HepG2 (cell line): ENCODE measurements around the gene PSMG4. TPM values are rescaled to one million over a fixed set of nuclear protein-coding genes. Genes with fewer than 3 reads are reported as not detected.
A peak's percentile ranks its signal among the peaks of the same experiment; 100 is the strongest.

ENCODE experiments used
- ASH2L ChIP-seq: fragments of 300-600, 200-600 bp; sonication (generic); IDR thresholded peaks from 2 replicates; pipeline ENCODE4 v1.7.0; 2017; ENCODE audit warnings: low read depth, mild to moderate bottlenecking, moderate library complexity, mixed read lengths, low read length; ENCODE audit not compliant: insufficient read length
- ELF4 ChIP-seq: sonication (generic); formaldehyde crosslinking; IDR thresholded peaks from 2 replicates; pipeline ENCODE4 v1.5.0; 2020; ENCODE audit warnings: missing genetic modification reagents, mild to moderate bottlenecking, moderate library complexity, borderline replicate concordance
- FOXA1 ChIP-seq, 2 experiments: fragments of 450-650 bp in 1 of 2; sonication (generic) in 1 of 2; formaldehyde crosslinking in 1 of 2; IDR thresholded peaks; 2 replicates each; pipeline versions ENCODE4 v1.4.0 to v1.6.1; 2016 to 2020; ENCODE audit warnings: missing genetic modification reagents in 1 of 2
- GFI1 ChIP-seq: sonication (generic); formaldehyde crosslinking; IDR thresholded peaks from 2 replicates; pipeline ENCODE4 v1.5.0; 2020; ENCODE audit warnings: missing genetic modification reagents, mild to moderate bottlenecking, borderline replicate concordance
- MAF1 ChIP-seq: sonication (generic); formaldehyde crosslinking; IDR thresholded peaks from 2 replicates; pipeline ENCODE4 v1.5.0; 2020; ENCODE audit warnings: missing genetic modification reagents, borderline replicate concordance
- MED1 ChIP-seq: sonication (generic); formaldehyde crosslinking; IDR thresholded peaks from 2 replicates; pipeline ENCODE4 v1.4.0; 2020; ENCODE audit warnings: missing genetic modification reagents
- MEIS2 ChIP-seq: sonication (generic); formaldehyde crosslinking; IDR thresholded peaks from 2 replicates; pipeline ENCODE4 v1.9.0; 2021; ENCODE audit warnings: mild to moderate bottlenecking, missing genetic modification reagents
- MYC ChIP-seq: sonication (generic); formaldehyde crosslinking; IDR thresholded peaks from 2 replicates; pipeline ENCODE4 v1.9.0; 2021; ENCODE audit warnings: missing genetic modification reagents, borderline replicate concordance
- NFE2L1 ChIP-seq: sonication (generic); formaldehyde crosslinking; IDR thresholded peaks from 2 replicates; pipeline ENCODE4 v1.4.0; 2020; ENCODE audit warnings: missing genetic modification reagents, mild to moderate bottlenecking, borderline replicate concordance
- PAF1 ChIP-seq: IDR thresholded peaks from 2 replicates; pipeline ENCODE4 v1.6.1; 2016; ENCODE audit warnings: missing genetic modification reagents, missing compliant biosample characterization
- RAD21 ChIP-seq: fragments of 450-650 bp; formaldehyde crosslinking; IDR thresholded peaks from 2 replicates; pipeline ENCODE4 v1.5.0; 2020; ENCODE audit warnings: mild to moderate bottlenecking
- RNF2 ChIP-seq: fragments of 450-650 bp; conservative IDR thresholded peaks from 2 replicates; pipeline ENCODE4 v1.6.1; 2016; ENCODE audit warnings: low read depth
- TOPORS ChIP-seq: sonication (generic); formaldehyde crosslinking; IDR thresholded peaks from 2 replicates; pipeline ENCODE4 v1.8.0; 2023; ENCODE audit warnings: mild to moderate bottlenecking, missing genetic modification reagents
- ZMYM4 ChIP-seq: sonication (generic); formaldehyde crosslinking; IDR thresholded peaks from 2 replicates; pipeline ENCODE4 v1.8.1; 2023; ENCODE audit warnings: mild to moderate bottlenecking, missing genetic modification reagents
- ZNF12 ChIP-seq: sonication (generic); formaldehyde crosslinking; IDR thresholded peaks from 2 replicates; pipeline ENCODE4 v1.5.0; 2020; ENCODE audit warnings: missing genetic modification reagents
- ZNF205 ChIP-seq: IDR thresholded peaks from 2 replicates; pipeline ENCODE4 v1.6.1; 2018; ENCODE audit warnings: missing biosample characterization, missing genetic modification reagents
- ZNF292 ChIP-seq: sonication (generic); formaldehyde crosslinking; IDR thresholded peaks from 2 replicates; pipeline ENCODE4 v1.8.1; 2022; ENCODE audit warnings: mild to moderate bottlenecking, low read depth, missing genetic modification reagents, borderline replicate concordance
- ZNF792 ChIP-seq: IDR thresholded peaks from 2 replicates; pipeline ENCODE4 v1.6.1; 2016
- ZNF850 ChIP-seq: sonication (generic); formaldehyde crosslinking; conservative IDR thresholded peaks from 2 replicates; pipeline ENCODE4 v1.9.0; 2021; ENCODE audit warnings: mild to moderate bottlenecking, missing genetic modification reagents
- ZSCAN20 ChIP-seq: sonication (generic); formaldehyde crosslinking; IDR thresholded peaks from 2 replicates; pipeline ENCODE4 v1.4.0; 2020; ENCODE audit warnings: missing genetic modification reagents, mild to moderate bottlenecking, borderline replicate concordance
- polyA plus RNA-seq, 8 experiments: library from polyadenylated mRNA; depleted of rRNA in 3 of 8; stranded (reverse) in 7 of 8; unstranded in 1 of 8; fragments of >200 nt; fragmentation: Illumina TruSeq in 4 of 8; extraction: Trizol in 4 of 8; gene quantifications; 2 replicates each; pipeline versions ENCODE4 v1.2.1 to v1.2.3, GENCODE V29; 2011 to 2016; ENCODE audit warnings: low read depth in 4 of 8, missing spikeins in 1 of 8, mixed read lengths in 1 of 8; ENCODE audit not compliant: insufficient read depth in 1 of 8
- total RNA-seq, 5 experiments: library from RNA; depleted of rRNA; stranded (reverse); fragments of >200 nt; fragmentation: Illumina TruSeq; extraction: Trizol; gene quantifications; 2 replicates each; pipeline ENCODE4 v1.2.3, GENCODE V29; 2016; ENCODE audit warnings: low read depth in 1 of 5
- TF ChIP-seq, protein P1 (sequence below): sonication (generic); formaldehyde crosslinking; IDR thresholded peaks from 2 replicates; pipeline ENCODE4 v1.4.0; 2020; ENCODE audit warnings: missing genetic modification reagents, low read depth, mild to moderate bottlenecking, borderline replicate concordance
- TF ChIP-seq, protein P2 (sequence below): sonication (generic); formaldehyde crosslinking; IDR thresholded peaks from 2 replicates; pipeline ENCODE4 v1.5.0; 2020; ENCODE audit warnings: mild to moderate bottlenecking, low read depth, missing genetic modification reagents, borderline replicate concordance
- TF ChIP-seq, protein P3 (sequence below): conservative IDR thresholded peaks from 2 replicates; pipeline ENCODE4 v1.6.1; 2018; ENCODE audit warnings: missing genetic modification reagents
- TF ChIP-seq, protein P4 (sequence below): sonication (generic); formaldehyde crosslinking; IDR thresholded peaks from 2 replicates; pipeline ENCODE4 v1.4.0; 2020; ENCODE audit warnings: missing genetic modification reagents
- TF ChIP-seq, protein P5 (sequence below): IDR thresholded peaks from 2 replicates; pipeline ENCODE4 v1.6.1; 2016; ENCODE audit warnings: low read depth, borderline replicate concordance

PSMG4 gene
- total and polyA plus RNA-seq, 2 of the 13 experiments (the other 11 are each of a cell fraction or from before 2014, with no cell fraction given), result 28.5 to 32.8 TPM

DNA sequence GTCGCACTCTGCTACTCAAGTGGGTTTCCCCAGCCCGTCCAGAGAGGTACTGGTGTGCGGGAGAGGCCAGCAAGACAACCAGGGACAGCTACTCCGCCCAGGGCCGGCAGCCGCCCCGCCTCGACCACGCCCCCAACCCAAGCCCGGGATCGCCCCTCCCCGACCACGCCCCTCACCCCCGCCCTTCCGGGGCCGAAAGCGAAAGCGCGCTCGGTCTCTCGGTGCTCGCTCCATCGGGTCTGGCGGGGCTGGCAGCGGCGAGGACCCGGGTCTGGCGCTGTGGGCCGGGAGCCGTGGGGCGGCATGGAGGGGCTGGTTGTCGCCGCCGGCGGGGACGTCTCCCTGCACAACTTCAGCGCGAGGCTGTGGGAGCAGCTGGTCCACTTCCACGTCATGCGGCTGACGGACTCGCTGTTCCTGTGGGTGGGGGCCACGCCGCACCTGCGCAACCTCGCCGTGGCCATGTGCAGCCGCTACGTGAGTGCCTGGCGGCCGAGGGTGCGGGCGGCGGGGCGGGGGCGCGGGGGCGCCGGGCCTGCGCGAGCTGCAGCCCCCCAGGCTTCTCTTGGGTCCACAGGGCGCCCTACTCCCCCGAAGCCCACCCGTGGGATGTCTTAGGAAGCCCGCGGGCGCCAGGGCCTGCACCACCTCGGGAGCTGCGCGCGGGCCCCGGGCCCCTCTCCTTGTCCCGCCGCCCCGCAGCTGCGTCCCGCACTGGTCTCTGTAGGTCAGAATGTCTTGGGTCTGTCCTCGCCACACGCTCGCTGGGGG is at the start of gene PSMG4 (continued):
- TF ChIP-seq ZSCAN20 (CRISPR knock-in tag), result peak; percentile 95
- TF ChIP-seq ZNF850 (CRISPR knock-in tag), result no peak
- TF ChIP-seq ZNF792 (CRISPR knock-in tag), result peak; percentile 84; the same call in 1 of the 2 replicates
- TF ChIP-seq, protein P1, sequence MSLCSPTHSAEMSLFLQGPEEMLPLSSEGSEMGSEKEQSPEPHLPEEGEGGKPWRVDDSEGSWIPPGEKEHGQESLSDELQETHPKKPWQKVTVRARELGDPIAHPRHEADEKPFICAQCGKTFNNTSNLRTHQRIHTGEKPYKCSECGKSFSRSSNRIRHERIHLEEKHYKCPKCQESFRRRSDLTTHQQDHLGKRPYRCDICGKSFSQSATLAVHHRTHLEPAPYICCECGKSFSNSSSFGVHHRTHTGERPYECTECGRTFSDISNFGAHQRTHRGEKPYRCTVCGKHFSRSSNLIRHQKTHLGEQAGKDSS (CRISPR knock-in tag), result peak; percentile 82
- TF ChIP-seq ZNF292 (CRISPR knock-in tag), result peak; percentile 36; the same call in 1 of the 2 replicates
- TF ChIP-seq, protein P2, sequence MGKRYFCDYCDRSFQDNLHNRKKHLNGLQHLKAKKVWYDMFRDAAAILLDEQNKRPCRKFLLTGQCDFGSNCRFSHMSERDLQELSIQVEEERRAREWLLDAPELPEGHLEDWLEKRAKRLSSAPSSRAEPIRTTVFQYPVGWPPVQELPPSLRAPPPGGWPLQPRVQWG (CRISPR knock-in tag), result no peak
- peak; percentile 37; the same call in 1 of the 2 replicates for TF ChIP-seq RAD21
- no peak for TF ChIP-seq PAF1 (CRISPR knock-in tag)
- TF ChIP-seq ZMYM4 (CRISPR knock-in tag), result peak; percentile 37; the same call in 1 of the 2 replicates
- TF ChIP-seq GFI1 (CRISPR knock-in tag), result no peak
- no peak; the same call in 1 of the 2 replicates for TF ChIP-seq ELF4 (CRISPR knock-in tag)
- TF ChIP-seq RNF2, result peak; percentile 81; the same call in 1 of the 2 replicates
- peak; percentile 91 for TF ChIP-seq ZNF205
- peak; percentile 75 for TF ChIP-seq MED1 (CRISPR knock-in tag)
- peak; percentile 98 for TF ChIP-seq MYC (CRISPR knock-in tag)
- TF ChIP-seq TOPORS (CRISPR knock-in tag), result 0 out of 2 replicates have a peak, but pooled peaks have one; percentile 41
- TF ChIP-seq FOXA1 (IDR thresholded peaks at IDR 0.05), result no peak
- TF ChIP-seq FOXA1 (CRISPR knock-in tag; IDR thresholded peaks at IDR 0.05), result no peak; the same call in none of the 2 replicates
- TF ChIP-seq, protein P3, sequence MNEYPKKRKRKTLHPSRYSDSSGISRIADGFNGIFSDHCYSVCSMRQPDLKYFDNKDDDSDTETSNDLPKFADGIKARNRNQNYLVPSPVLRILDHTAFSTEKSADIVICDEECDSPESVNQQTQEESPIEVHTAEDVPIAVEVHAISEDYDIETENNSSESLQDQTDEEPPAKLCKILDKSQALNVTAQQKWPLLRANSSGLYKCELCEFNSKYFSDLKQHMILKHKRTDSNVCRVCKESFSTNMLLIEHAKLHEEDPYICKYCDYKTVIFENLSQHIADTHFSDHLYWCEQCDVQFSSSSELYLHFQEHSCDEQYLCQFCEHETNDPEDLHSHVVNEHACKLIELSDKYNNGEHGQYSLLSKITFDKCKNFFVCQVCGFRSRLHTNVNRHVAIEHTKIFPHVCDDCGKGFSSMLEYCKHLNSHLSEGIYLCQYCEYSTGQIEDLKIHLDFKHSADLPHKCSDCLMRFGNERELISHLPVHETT (CRISPR knock-in tag), result peak; percentile 69; the same call in 1 of the 2 replicates
- TF ChIP-seq MAF1 (CRISPR knock-in tag), result peak; percentile 52; the same call in 1 of the 2 replicates
- TF ChIP-seq, protein P4, sequence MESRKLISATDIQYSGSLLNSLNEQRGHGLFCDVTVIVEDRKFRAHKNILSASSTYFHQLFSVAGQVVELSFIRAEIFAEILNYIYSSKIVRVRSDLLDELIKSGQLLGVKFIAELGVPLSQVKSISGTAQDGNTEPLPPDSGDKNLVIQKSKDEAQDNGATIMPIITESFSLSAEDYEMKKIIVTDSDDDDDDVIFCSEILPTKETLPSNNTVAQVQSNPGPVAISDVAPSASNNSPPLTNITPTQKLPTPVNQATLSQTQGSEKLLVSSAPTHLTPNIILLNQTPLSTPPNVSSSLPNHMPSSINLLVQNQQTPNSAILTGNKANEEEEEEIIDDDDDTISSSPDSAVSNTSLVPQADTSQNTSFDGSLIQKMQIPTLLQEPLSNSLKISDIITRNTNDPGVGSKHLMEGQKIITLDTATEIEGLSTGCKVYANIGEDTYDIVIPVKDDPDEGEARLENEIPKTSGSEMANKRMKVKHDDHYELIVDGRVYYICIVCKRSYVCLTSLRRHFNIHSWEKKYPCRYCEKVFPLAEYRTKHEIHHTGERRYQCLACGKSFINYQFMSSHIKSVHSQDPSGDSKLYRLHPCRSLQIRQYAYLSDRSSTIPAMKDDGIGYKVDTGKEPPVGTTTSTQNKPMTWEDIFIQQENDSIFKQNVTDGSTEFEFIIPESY, result 0 out of 2 replicates have a peak, but pooled peaks have one; percentile 32
- TF ChIP-seq NFE2L1 (CRISPR knock-in tag), result no peak
- TF ChIP-seq ASH2L, result peak; percentile 91
- TF ChIP-seq ZNF12 (CRISPR knock-in tag), result peak; percentile 73
- TF ChIP-seq, protein P5, sequence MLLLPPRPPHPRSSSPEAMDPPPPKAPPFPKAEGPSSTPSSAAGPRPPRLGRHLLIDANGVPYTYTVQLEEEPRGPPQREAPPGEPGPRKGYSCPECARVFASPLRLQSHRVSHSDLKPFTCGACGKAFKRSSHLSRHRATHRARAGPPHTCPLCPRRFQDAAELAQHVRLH, result peak; percentile 90; the same call in 1 of the 2 replicates
- TF ChIP-seq MEIS2 (CRISPR knock-in tag), result peak; percentile 95
